GM23248 (cell line): ENCODE data around the gene SULT1C4. TPM values are rescaled to one million over a fixed set of nuclear protein-coding genes. Genes with fewer than 3 reads are reported as not detected.
"Not testable (repeated sequence)": the region's sequence is repeated elsewhere in the genome, so short reads cannot be mapped to it uniquely, and the experiment has no call there.

Experiments used
- DNase-seq: peaks from one replicate; pipeline ENCODE4 v3.0.0-alpha.2; 2015
- H2AFZ ChIP-seq: fragments of 200-600 bp; sonication (generic); 2 replicates; pipeline ENCODE4 v1.6.1; 2016; ENCODE audit warnings: antibody characterized with exemption
- H3F3A ChIP-seq: fragments of 200-600 bp; sonication (generic); 2 replicates; pipeline ENCODE4 v1.6.1; 2016; ENCODE audit warnings: mild to moderate bottlenecking, antibody characterized with exemption, mixed run types; ENCODE audit not compliant: insufficient read depth
- H3K27ac ChIP-seq: fragments of 200-600 bp; sonication (generic); 2 replicates; pipeline ENCODE4 v1.5.1; 2016; ENCODE audit warnings: mild to moderate bottlenecking
- H3K27me3 ChIP-seq: fragments of 200-600 bp; sonication (generic); replicated peaks from 2 replicates; pipeline ENCODE4 v1.6.1; 2016; ENCODE audit warnings: mild to moderate bottlenecking; ENCODE audit not compliant: insufficient read depth
- H3K36me3 ChIP-seq: fragments of 200-600 bp; sonication (generic); 2 replicates; pipeline ENCODE4 v1.6.1; 2016; ENCODE audit warnings: low read depth, mild to moderate bottlenecking
- H3K4me1 ChIP-seq: fragments of 200-600 bp; sonication (generic); 2 replicates; pipeline ENCODE4 v1.6.1; 2016; ENCODE audit warnings: mild to moderate bottlenecking; ENCODE audit not compliant: insufficient read depth
- H3K4me2 ChIP-seq: fragments of 200-600 bp; sonication (generic); one replicate; pipeline ENCODE4 v1.6.1; 2016; ENCODE audit warnings: mild to moderate bottlenecking; ENCODE audit not compliant: unreplicated experiment
- H3K4me3 ChIP-seq: fragments of 200-600 bp; sonication (generic); 2 replicates; pipeline ENCODE4 v1.5.1; 2016; ENCODE audit warnings: mild to moderate bottlenecking
- H3K79me2 ChIP-seq: fragments of 200-600 bp; sonication (generic); 2 replicates; pipeline ENCODE4 v1.6.1; 2016; ENCODE audit warnings: mild to moderate bottlenecking; ENCODE audit not compliant: insufficient read depth
- H3K9ac ChIP-seq: fragments of 200-600 bp; sonication (generic); 2 replicates; pipeline ENCODE4 v1.6.1; 2016; ENCODE audit warnings: mild to moderate bottlenecking
- H3K9me2 ChIP-seq: fragments of 200-600 bp; sonication (generic); 2 replicates; pipeline ENCODE4 v1.6.1; 2016; ENCODE audit warnings: mixed run types, mild to moderate bottlenecking, moderate library complexity; ENCODE audit not compliant: insufficient read depth
- H3K9me3 ChIP-seq: fragments of 200-600 bp; sonication (generic); one replicate; pipeline ENCODE4 v1.6.1; 2017; ENCODE audit warnings: low read depth
- H4K20me1 ChIP-seq: fragments of 200-600 bp; sonication (generic); 2 replicates; pipeline ENCODE4 v1.6.0; 2016; ENCODE audit not compliant: insufficient read depth
- EZH2 ChIP-seq: fragments of 200-600 bp; sonication (generic); IDR thresholded peaks from 2 replicates; pipeline ENCODE4 v1.6.1; 2018; ENCODE audit warnings: antibody characterized with exemption, mild to moderate bottlenecking; ENCODE audit not compliant: insufficient read depth, poor library complexity, severe bottlenecking
- EZH2phosphoT487 ChIP-seq: fragments of 200-600 bp; sonication (generic); IDR thresholded peaks from 2 replicates; pipeline ENCODE4 v1.6.1; 2018; ENCODE audit warnings: antibody characterized with exemption, moderate library complexity, mild to moderate bottlenecking, low read depth; ENCODE audit not compliant: insufficient read depth
- WGBS, 2 experiments: methylation state at CpG; one replicate each; pipeline ENCODE4 v1.1.6; 2015 to 2017; ENCODE audit warnings: low lambda C conversion rate in 2 of 2, low coverage in 1 of 2; ENCODE audit errors: missing lambda C conversion rate in 2 of 2; 5-methylcytosine and 5-hydroxymethylcytosine counted together
- in situ Hi-C: fragments of 300-500 bp; cut with MboI; formaldehyde crosslinking; loops from 2 replicates; pipeline ENCODE4 v1.15.0; 2020
- polyA plus RNA-seq: library from polyadenylated mRNA; unstranded; fragments of >200 nt; fragmentation: Nextera tagmentation; extraction: Ambion mirVana; gene quantifications from 2 replicates; pipeline ENCODE4 v1.2.1, GENCODE V29; 2016
- total RNA-seq: library from RNA; depleted of rRNA; stranded (reverse); fragments of >200 nt; shearing (Covaris generic); gene quantifications from 2 replicates; pipeline ENCODE4 v1.2.3, GENCODE V29; 2014

SULT1C4 gene
- total and polyA plus RNA-seq, 2 experiments from 2014 or later: not detected

- Histone ChIP-seq H3K4me1 (peaks cover 9% of the 10 kb centered on the region; the same call in 1 of the 2 replicates), H3K9me2 (no peaks in the 10 kb centered on the region), H4K20me1 (no peaks in the 10 kb centered on the region), H3K9ac (no peak overlapping the region), H3K4me3 (no peak overlapping the region), H3F3A (no peaks in the 10 kb centered on the region), H2AFZ (peak overlapping the region; percentile 71), H3K79me2 (no peaks in the 10 kb centered on the region), H3K36me3 (no peaks in the 10 kb centered on the region), H3K4me2 (no peak overlapping the region), H3K9me3 (no peaks in the 10 kb centered on the region), H3K27ac (peak overlapping the region; percentile 41; the same call in 1 of the 2 replicates), H3K27me3 (peaks cover 1% of the 10 kb centered on the region; the same call in 1 of the 2 replicates)
- no peak for TF ChIP-seq EZH2
- no peak for TF ChIP-seq EZH2phosphoT487
- in situ Hi-C loops: no loop called here
- peak; percentile 59 for DNase-seq
Observed at GRCh38 chr2:108351889-108352288, 25.9 kb upstream of the SULT1C4 start.

GRCh38 chr2:108354136-108354535 lies 23.6 kb upstream of the SULT1C4 start:
- H3K9me3 ChIP-seq: no peaks in the 10 kb centered on the region
- H3K27me3 ChIP-seq: no peaks in the 10 kb centered on the region
- DNase-seq: no peak
- no peak overlapping the region for H3K4me2 ChIP-seq
- H3K27ac ChIP-seq: no peak overlapping the region
- peaks cover 9% of the 10 kb centered on the region; the same call in 1 of the 2 replicates for H3K4me1 ChIP-seq
- no peaks in the 10 kb centered on the region for H3K36me3 ChIP-seq
- TF ChIP-seq EZH2phosphoT487 (no peak), EZH2 (no peak)
- no peaks in the 10 kb centered on the region for H3F3A ChIP-seq
- H3K9ac ChIP-seq: no peak overlapping the region
- H2AFZ ChIP-seq: peak overlapping the region; percentile 37; the same call in 1 of the 2 replicates
- no peaks in the 10 kb centered on the region for H4K20me1 ChIP-seq
- no peaks in the 10 kb centered on the region for H3K79me2 ChIP-seq
- in situ Hi-C loops: no loop called here
- no peak overlapping the region for H3K4me3 ChIP-seq
- WGBS, 2 experiments: 61 to 63% methylated on average over 5 of the region's 5 CpGs
- no peaks in the 10 kb centered on the region for H3K9me2 ChIP-seq

GRCh38 chr2:108355906-108356734 lies 21.6 kb upstream of the SULT1C4 start:
- H3K9ac ChIP-seq: no peak overlapping the region
- H3K4me3 ChIP-seq: no peak overlapping the region
- no peaks in the 10 kb centered on the region for H3K27me3 ChIP-seq
- no peak overlapping the region for H2AFZ ChIP-seq
- H3F3A ChIP-seq: no peaks in the 10 kb centered on the region
- no peak overlapping the region for H3K4me2 ChIP-seq
- no peaks in the 10 kb centered on the region for H3K9me2 ChIP-seq
- no peaks in the 10 kb centered on the region for H3K79me2 ChIP-seq
- H4K20me1 ChIP-seq: no peaks in the 10 kb centered on the region
- in situ Hi-C loops: no loop called here
- DNase-seq: no peak
- TF ChIP-seq EZH2phosphoT487 (no peak), EZH2 (no peak)
- no peaks in the 10 kb centered on the region for H3K9me3 ChIP-seq
- 35 to 41% methylated on average over 2 of the region's 2 CpGs for WGBS, 2 experiments
- H3K36me3 ChIP-seq: no peaks in the 10 kb centered on the region
- H3K27ac ChIP-seq: no peak overlapping the region
- H3K4me1 ChIP-seq: peaks cover 9% of the 10 kb centered on the region; the same call in 1 of the 2 replicates

- H3K9me2 ChIP-seq, in situ Hi-C loops: not testable (repeated sequence)
Observed at GRCh38 chr2:108359336-108359735, 18.4 kb upstream of the SULT1C4 start.

More at GRCh38 chr2:108359336-108359735, 18.4 kb upstream of the SULT1C4 start:
- H3K9me3 ChIP-seq, H3K27me3 ChIP-seq, H3K4me3 ChIP-seq, H2AFZ ChIP-seq, H3F3A ChIP-seq, H3K4me2 ChIP-seq, H3K36me3 ChIP-seq, H3K27ac ChIP-seq, H3K79me2 ChIP-seq, DNase-seq, H3K9ac ChIP-seq, H4K20me1 ChIP-seq: not testable (repeated sequence)
- peaks cover 13% of the 10 kb centered on the region for H3K4me1 ChIP-seq
- 87 to 90% methylated on average over 1 of the region's 1 CpG for WGBS, 2 experiments
